ENCODE results near the gene YBEY. TPM values are rescaled to one million over a fixed set of nuclear protein-coding genes. Genes with fewer than 3 reads are reported as not detected.

The YBEY gene
- total RNA-seq, 1 donor from 2014 or later: 13.5 TPM

DNA sequence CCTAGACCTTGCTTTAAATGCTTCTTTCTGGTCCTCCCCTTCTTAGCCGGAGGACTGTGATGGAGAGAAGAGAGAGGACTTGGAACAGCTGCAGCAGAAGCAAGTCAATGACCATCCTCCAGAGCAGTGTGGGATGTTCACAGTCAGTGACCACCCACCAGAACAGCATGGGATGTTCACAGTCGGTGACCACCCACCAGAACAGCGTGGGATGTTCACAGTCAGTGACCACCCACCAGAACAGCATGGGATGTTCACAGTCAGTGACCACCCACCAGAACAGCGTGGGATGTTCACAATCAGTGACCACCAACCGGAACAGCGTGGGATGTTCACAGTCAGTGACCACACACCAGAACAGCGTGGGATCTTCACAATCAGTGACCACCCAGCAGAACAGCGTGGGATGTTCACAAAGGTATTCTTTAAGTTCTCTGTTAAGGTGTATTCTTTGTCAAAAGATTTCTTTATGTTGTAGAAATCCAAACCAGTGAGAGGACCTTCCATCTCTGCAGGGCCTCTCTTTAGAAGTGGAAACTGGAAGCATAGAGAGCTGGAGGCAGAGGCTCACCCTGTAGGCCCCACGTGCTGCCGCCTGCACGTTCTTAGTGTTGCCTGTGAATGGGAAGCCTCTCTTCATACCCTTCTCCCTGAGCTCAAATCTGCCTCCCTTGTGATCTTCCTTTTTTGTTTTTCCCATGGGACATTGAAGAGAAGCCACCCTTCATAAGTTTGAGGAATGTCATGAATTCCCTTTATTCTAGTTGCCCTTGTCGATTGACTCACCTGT, 48.4 kb downstream of the YBEY start:
- Mint-ChIP-seq H3K27ac (ENCODE audit: unreplicated experiment) (no peak overlapping the region), H3K27me3 (ENCODE audit: low read depth, unreplicated experiment) (no peaks in the 10 kb centered on the region), H3K4me3 (ENCODE audit: unreplicated experiment) (no peak overlapping the region), H3K9me3 (ENCODE audit: unreplicated experiment) (no peaks in the 10 kb centered on the region), H3K36me3 (ENCODE audit: low read depth, unreplicated experiment) (peaks cover 18% of the 10 kb centered on the region), H3K4me1 (ENCODE audit: low read depth, unreplicated experiment) (no peaks in the 10 kb centered on the region)
- Histone ChIP-seq H3K36me3 (ENCODE audit: insufficient read depth, low read length) (peaks cover 33% of the 10 kb centered on the region), H3K27me3 (ENCODE audit: insufficient read depth, low read length) (no peaks in the 10 kb centered on the region), H3K79me2 (ENCODE audit: insufficient read depth, low read length) (peaks cover 43% of the 10 kb centered on the region), H3K4me3 (ENCODE audit: insufficient read depth, low read depth, low read length) (no peak overlapping the region), H2AFZ (ENCODE audit: low read depth, low read length) (no peak overlapping the region), H3K9me3 (ENCODE audit: insufficient read depth, low read depth, low read length) (no peaks in the 10 kb centered on the region), H3K9ac (ENCODE audit: low read length) (no peak overlapping the region), H3K27ac (ENCODE audit: low read depth, low read length) (no peak overlapping the region), H3K4me2 (ENCODE audit: low read length) (no peak overlapping the region), H4K20me1 (ENCODE audit: insufficient read depth, low read length) (peaks cover 20% of the 10 kb centered on the region), H3K4me1 (ENCODE audit: insufficient read depth, low read length) (peaks cover 10% of the 10 kb centered on the region)
- TF ChIP-seq EZH2 (IDR thresholded peaks at IDR 0.05; ENCODE audit: insufficient read depth, low read length) (no peak), CTCF (IDR thresholded peaks at IDR 0.05; ENCODE audit: insufficient read depth, low read depth, low read length) (no peak)
- FAIRE-seq (no peak), DNase-seq (ENCODE audit: low read depth) (no peak)

- no peak for DNase-seq (ENCODE audit: low read depth)
- no peak overlapping the region for H3K4me2 ChIP-seq (ENCODE audit: low read length)
- peaks cover 21% of the 10 kb centered on the region for H3K36me3 ChIP-seq (ENCODE audit: insufficient read depth, low read length)
- TF ChIP-seq CTCF (IDR thresholded peaks at IDR 0.05; ENCODE audit: insufficient read depth, low read depth, low read length) (no peak), EZH2 (IDR thresholded peaks at IDR 0.05; ENCODE audit: insufficient read depth, low read length) (no peak)
- no peak overlapping the region for H3K4me3 ChIP-seq (ENCODE audit: insufficient read depth, low read depth, low read length)
- peaks cover 36% of the 10 kb centered on the region for H3K79me2 ChIP-seq (ENCODE audit: insufficient read depth, low read length)
- Mint-ChIP-seq H3K27me3 (ENCODE audit: low read depth, unreplicated experiment) (no peaks in the 10 kb centered on the region), H3K4me1 (ENCODE audit: low read depth, unreplicated experiment) (peaks cover 2% of the 10 kb centered on the region), H3K9me3 (ENCODE audit: unreplicated experiment) (no peaks in the 10 kb centered on the region), H3K27ac (ENCODE audit: unreplicated experiment) (no peak overlapping the region), H3K36me3 (ENCODE audit: low read depth, unreplicated experiment) (peaks cover 28% of the 10 kb centered on the region), H3K4me3 (ENCODE audit: unreplicated experiment) (no peak overlapping the region)
- peaks cover 9% of the 10 kb centered on the region for H4K20me1 ChIP-seq (ENCODE audit: insufficient read depth, low read length)
- no peak for FAIRE-seq
- no peak overlapping the region for H3K27ac ChIP-seq (ENCODE audit: low read depth, low read length)
- H3K27me3 ChIP-seq (ENCODE audit: insufficient read depth, low read length): no peaks in the 10 kb centered on the region
- H3K9ac ChIP-seq (ENCODE audit: low read length): no peak overlapping the region
- H3K4me1 ChIP-seq (ENCODE audit: insufficient read depth, low read length): peaks cover 10% of the 10 kb centered on the region
- H3K9me3 ChIP-seq (ENCODE audit: insufficient read depth, low read depth, low read length): no peaks in the 10 kb centered on the region
- no peak overlapping the region for H2AFZ ChIP-seq (ENCODE audit: low read depth, low read length)
Measured at GRCh38 chr21:46336603-46337002, 50.5 kb downstream of the YBEY start.

GRCh38 chr21:46340998-46341397, 54.9 kb downstream of the YBEY start:
- Histone ChIP-seq H2AFZ (ENCODE audit: low read depth, low read length) (no peak overlapping the region), H3K9me3 (ENCODE audit: insufficient read depth, low read depth, low read length) (no peaks in the 10 kb centered on the region), H3K36me3 (ENCODE audit: insufficient read depth, low read length) (peaks cover 12% of the 10 kb centered on the region), H3K4me1 (ENCODE audit: insufficient read depth, low read length) (no peaks in the 10 kb centered on the region), H3K27me3 (ENCODE audit: insufficient read depth, low read length) (no peaks in the 10 kb centered on the region), H3K79me2 (ENCODE audit: insufficient read depth, low read length) (peaks cover 50% of the 10 kb centered on the region), H3K4me2 (ENCODE audit: low read length) (no peak overlapping the region), H3K4me3 (ENCODE audit: insufficient read depth, low read depth, low read length) (no peak overlapping the region), H4K20me1 (ENCODE audit: insufficient read depth, low read length) (peaks cover 11% of the 10 kb centered on the region), H3K27ac (ENCODE audit: low read depth, low read length) (no peak overlapping the region), H3K9ac (ENCODE audit: low read length) (no peak overlapping the region)
- H3K4me1 Mint-ChIP-seq (ENCODE audit: low read depth, unreplicated experiment): peaks cover 2% of the 10 kb centered on the region
- TF ChIP-seq EZH2 (IDR thresholded peaks at IDR 0.05; ENCODE audit: insufficient read depth, low read length): no peak
- TF ChIP-seq CTCF (IDR thresholded peaks at IDR 0.05; ENCODE audit: insufficient read depth, low read depth, low read length): no peak
- no peak overlapping the region for H3K27ac Mint-ChIP-seq (ENCODE audit: unreplicated experiment)
- H3K27me3 Mint-ChIP-seq (ENCODE audit: low read depth, unreplicated experiment): no peaks in the 10 kb centered on the region
- peaks cover 27% of the 10 kb centered on the region for H3K36me3 Mint-ChIP-seq (ENCODE audit: low read depth, unreplicated experiment)
- no peak for DNase-seq (ENCODE audit: low read depth)
- FAIRE-seq: no peak
- no peaks in the 10 kb centered on the region for H3K9me3 Mint-ChIP-seq (ENCODE audit: unreplicated experiment)
- no peak overlapping the region for H3K4me3 Mint-ChIP-seq (ENCODE audit: unreplicated experiment)
